Measurements from ENCODE around the gene EAF2. TPM values are rescaled to one million over a fixed set of nuclear protein-coding genes. Genes with fewer than 3 reads are reported as not detected.

The EAF2 gene
- total and polyA plus RNA-seq, 4 experiments from 2014 or later = 5.7 to 21.2 (median 8.8) TPM

DNA sequence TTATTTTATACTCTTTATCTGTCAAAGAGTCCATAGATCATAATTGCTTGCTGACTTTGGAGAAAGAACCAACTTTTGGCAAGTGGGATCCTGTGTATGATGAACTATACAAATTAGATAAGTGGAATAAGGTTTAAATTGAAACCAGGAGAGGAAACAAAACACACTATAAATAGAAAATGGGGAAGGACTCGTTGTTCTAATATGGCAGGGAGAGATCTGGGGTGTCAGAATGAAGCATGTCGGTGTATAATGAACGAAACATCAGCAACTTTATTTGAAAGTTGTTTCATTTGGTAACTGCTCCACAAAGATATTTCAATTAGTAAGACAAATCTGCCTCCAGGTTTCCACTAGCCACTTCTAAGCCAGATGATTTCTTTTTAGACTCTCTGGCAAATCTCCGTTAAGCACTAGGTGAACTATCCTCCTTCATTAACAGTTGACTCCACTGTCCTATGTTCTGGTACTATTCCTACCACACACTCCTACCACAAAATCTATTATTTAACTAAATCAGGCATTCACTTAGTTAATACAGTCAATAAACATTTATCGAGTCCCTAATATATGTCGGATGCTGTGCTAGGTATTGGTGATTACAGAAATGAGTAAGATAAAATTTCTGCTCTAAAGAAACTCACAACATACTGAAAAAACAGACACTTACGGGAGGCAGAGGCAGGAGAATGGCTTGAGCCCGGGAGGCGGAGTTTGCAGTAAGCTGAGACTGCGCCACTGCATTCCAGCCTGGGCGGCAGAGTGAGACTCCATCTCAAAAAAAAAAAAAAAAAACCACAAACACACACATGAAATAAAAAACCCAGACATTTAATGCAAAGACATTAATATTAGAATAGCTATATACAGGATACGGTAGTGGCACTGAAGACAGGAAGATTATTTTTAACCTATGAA is 79.3 kb downstream of the EAF2 start:
- no peaks in the 10 kb centered on the region for H3K27me3 Mint-ChIP-seq
- no peak overlapping the region for H3K4me3 Mint-ChIP-seq
- Histone ChIP-seq H3K27ac (ENCODE audit: low read depth, low read length) (no peak overlapping the region), H3K4me1 (ENCODE audit: insufficient read depth, low read length) (no peaks in the 10 kb centered on the region), H3K9me3 (ENCODE audit: control insufficient read depth in 1 of 2, low read length in 2 of 2) (no peaks in the 10 kb centered on the region), H3K27me3 (ENCODE audit: insufficient read depth, low read length) (no peaks in the 10 kb centered on the region), H3K4me3 (ENCODE audit: low read length in 2 of 2) (no peak overlapping the region), H3K36me3 (ENCODE audit: insufficient read depth, low read length) (no peaks in the 10 kb centered on the region)
- ChIA-PET POLR2A (ENCODE audit: partially characterized antibody) (no interaction called here), CTCF (ENCODE audit: partially characterized antibody) (no interaction called here)
- no peaks in the 10 kb centered on the region for H3K4me1 Mint-ChIP-seq
- peaks cover 7 to 50% of the 10 kb centered on the region in 2 donors for H3K36me3 Mint-ChIP-seq
- intact Hi-C loops (cut with micrococcal nuclease) = no loop called here
- no peak overlapping the region for H3K27ac Mint-ChIP-seq
- no peak for DNase-seq
- H3K9me3 Mint-ChIP-seq = peaks cover 0 to 2% (median 0%) of the 10 kb centered on the region in 8 donors

DNA sequence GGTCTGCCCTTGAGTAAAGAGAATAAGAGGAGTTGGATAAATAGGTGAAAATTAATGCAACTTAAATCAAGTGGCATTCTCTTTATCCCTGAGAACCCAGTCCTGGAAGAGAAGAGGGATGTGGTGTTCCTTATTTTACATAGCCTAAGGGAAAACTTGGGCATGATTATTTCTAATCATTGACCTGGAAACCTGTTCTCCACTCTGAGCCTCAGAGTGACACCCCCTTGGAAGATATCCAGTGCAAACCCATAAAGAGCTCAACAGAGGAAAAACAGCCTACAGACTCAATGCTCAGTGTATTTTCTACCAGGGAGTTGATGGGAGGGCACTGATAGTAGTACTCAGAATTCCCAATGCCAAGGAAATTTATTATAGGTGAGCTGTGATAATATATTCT is 81.2 kb downstream of the EAF2 start:
- Histone ChIP-seq H3K4me1 (ENCODE audit: insufficient read depth, low read length) (no peaks in the 10 kb centered on the region), H3K27ac (ENCODE audit: low read depth, low read length) (no peak overlapping the region), H3K9me3 (ENCODE audit: control insufficient read depth in 1 of 2, low read length in 2 of 2) (no peaks in the 10 kb centered on the region), H3K36me3 (ENCODE audit: insufficient read depth, low read length) (no peaks in the 10 kb centered on the region), H3K4me3 (ENCODE audit: low read length in 2 of 2) (no peak overlapping the region), H3K27me3 (ENCODE audit: insufficient read depth, low read length) (no peaks in the 10 kb centered on the region)
- DNase-seq = no peak
- POLR2A ChIA-PET (ENCODE audit: partially characterized antibody) = no interaction called here
- intact Hi-C loops (cut with micrococcal nuclease) = no loop called here
- no peaks in the 10 kb centered on the region for H3K4me1 Mint-ChIP-seq
- no peaks in the 10 kb centered on the region for H3K27me3 Mint-ChIP-seq
- H3K27ac Mint-ChIP-seq = no peak overlapping the region
- peaks cover 0 to 2% (median 0%) of the 10 kb centered on the region in 8 donors for H3K9me3 Mint-ChIP-seq
- H3K36me3 Mint-ChIP-seq = peaks cover 0 to 38% of the 10 kb centered on the region in 2 donors
- H3K4me3 Mint-ChIP-seq = no peak overlapping the region
- CTCF ChIA-PET (ENCODE audit: partially characterized antibody) = no interaction called here

DNA sequence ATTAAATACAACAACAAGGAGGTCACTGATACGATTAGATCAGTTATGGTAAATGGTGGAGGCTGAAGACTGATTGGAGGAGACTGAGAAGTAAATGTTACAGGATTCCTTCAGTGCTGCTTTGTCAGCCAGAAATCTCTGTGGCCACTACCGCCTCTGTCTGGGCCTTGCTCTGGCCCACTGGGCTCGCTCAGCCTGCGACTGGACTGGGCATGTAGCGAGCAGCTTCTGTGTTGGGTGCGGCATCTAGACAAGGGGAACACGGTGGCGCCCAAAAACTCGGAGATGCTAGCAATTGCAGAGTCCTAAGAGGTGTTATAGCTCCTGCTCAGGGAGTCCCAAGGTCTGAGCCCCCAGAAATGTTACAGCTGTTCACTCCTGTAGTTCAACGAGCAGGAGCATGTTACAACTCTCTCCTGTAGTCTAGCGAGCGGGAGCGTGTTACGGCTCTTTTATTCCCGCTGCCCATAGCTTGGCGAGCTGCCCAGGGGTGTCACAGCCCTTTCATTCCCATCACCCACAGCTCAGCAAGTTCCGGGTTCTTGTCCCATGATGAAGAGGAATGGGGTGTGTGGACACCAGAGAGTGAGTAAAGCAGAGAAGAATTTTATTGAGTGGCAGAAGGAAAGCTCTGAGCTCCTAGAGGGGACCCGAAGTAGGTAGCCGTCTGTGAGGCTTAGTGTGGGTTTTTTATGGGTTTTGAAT is 83.9 kb downstream of the EAF2 start:
- ChIA-PET POLR2A (ENCODE audit: partially characterized antibody) (no interaction called here), CTCF (ENCODE audit: partially characterized antibody) (no interaction called here)
- Mint-ChIP-seq H3K27ac (no peak overlapping the region), H3K36me3 (peaks cover 1 to 32% of the 10 kb centered on the region in 2 donors), H3K9me3 (peaks cover 0 to 2% (median 0%) of the 10 kb centered on the region in 8 donors), H3K4me3 (no peak overlapping the region), H3K27me3 (no peaks in the 10 kb centered on the region), H3K4me1 (no peaks in the 10 kb centered on the region)
- DNase-seq = peak in 1 of 5 donors; percentile 5
- no peaks in the 10 kb centered on the region for H3K9me3 ChIP-seq (ENCODE audit: control insufficient read depth in 1 of 2, low read length in 2 of 2)
- no peak overlapping the region for H3K4me3 ChIP-seq (ENCODE audit: low read length in 2 of 2)
- H3K36me3 ChIP-seq (ENCODE audit: insufficient read depth, low read length) = no peaks in the 10 kb centered on the region
- H3K4me1 ChIP-seq (ENCODE audit: insufficient read depth, low read length) = no peaks in the 10 kb centered on the region
- no peaks in the 10 kb centered on the region for H3K27me3 ChIP-seq (ENCODE audit: insufficient read depth, low read length)
- intact Hi-C loops (cut with micrococcal nuclease) = no loop called here
- H3K27ac ChIP-seq (ENCODE audit: low read depth, low read length) = no peak overlapping the region

DNA sequence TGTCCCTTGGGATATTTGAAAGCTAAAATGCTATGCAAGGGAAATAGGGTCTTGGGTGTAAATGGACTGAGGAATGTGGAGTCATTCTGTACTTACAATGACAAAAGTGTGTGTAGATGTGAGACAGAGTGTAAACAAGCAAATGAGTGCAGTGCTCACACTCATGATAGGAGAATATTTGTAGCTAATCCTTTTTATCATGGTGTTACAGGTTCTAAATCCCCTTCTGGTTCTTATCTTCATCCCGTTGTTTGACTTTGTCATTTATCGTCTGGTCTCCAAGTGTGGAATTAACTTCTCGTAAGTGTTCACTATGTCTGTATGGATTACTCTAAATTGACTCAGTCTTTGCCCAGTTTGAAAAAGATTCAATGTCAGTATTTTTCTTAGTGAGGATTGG is 89.7 kb downstream of the EAF2 start:
- H3K27ac Mint-ChIP-seq = no peak overlapping the region
- POLR2A ChIA-PET (ENCODE audit: partially characterized antibody) = no interaction called here
- Histone ChIP-seq H3K9me3 (ENCODE audit: control insufficient read depth in 1 of 2, low read length in 2 of 2) (no peaks in the 10 kb centered on the region), H3K36me3 (ENCODE audit: insufficient read depth, low read length) (no peaks in the 10 kb centered on the region), H3K27me3 (ENCODE audit: insufficient read depth, low read length) (no peaks in the 10 kb centered on the region), H3K27ac (ENCODE audit: low read depth, low read length) (no peak overlapping the region), H3K4me1 (ENCODE audit: insufficient read depth, low read length) (no peaks in the 10 kb centered on the region), H3K4me3 (ENCODE audit: low read length in 2 of 2) (no peak overlapping the region)
- intact Hi-C loops (cut with micrococcal nuclease) = no loop called here
- DNase-seq = no peak
- CTCF ChIA-PET (ENCODE audit: partially characterized antibody) = no interaction called here
- H3K4me1 Mint-ChIP-seq = no peaks in the 10 kb centered on the region
- no peaks in the 10 kb centered on the region for H3K27me3 Mint-ChIP-seq
- peaks cover 0 to 2% (median 0%) of the 10 kb centered on the region in 8 donors for H3K9me3 Mint-ChIP-seq
- no peak overlapping the region for H3K4me3 Mint-ChIP-seq
- peaks cover 6 to 32% of the 10 kb centered on the region in 2 donors for H3K36me3 Mint-ChIP-seq

DNA sequence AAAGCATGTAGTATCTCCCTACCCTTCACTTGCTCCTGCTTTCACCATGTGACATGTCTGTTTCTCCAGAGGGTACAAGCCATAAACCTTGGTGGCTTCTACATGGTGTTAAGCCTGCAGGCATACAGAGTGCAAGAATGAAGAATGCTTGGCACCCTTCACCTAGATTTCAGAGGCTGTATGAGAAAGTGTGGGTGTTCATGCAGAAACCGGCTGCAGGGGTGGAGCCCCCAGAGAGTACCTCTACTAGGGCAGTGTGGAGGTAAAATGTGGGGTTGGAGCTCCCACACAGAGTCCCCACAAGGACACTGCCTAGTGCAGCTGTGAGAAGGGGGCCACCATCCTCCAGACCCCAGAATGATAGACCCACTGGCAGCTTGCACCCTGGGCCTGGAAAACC is 91.4 kb downstream of the EAF2 start:
- no peaks in the 10 kb centered on the region for H3K36me3 ChIP-seq (ENCODE audit: insufficient read depth, low read length)
- POLR2A ChIA-PET (ENCODE audit: partially characterized antibody) = no interaction called here
- H3K4me1 ChIP-seq (ENCODE audit: insufficient read depth, low read length) = no peaks in the 10 kb centered on the region
- no peaks in the 10 kb centered on the region for H3K27me3 Mint-ChIP-seq
- no peak overlapping the region for H3K4me3 Mint-ChIP-seq
- no peaks in the 10 kb centered on the region for H3K27me3 ChIP-seq (ENCODE audit: insufficient read depth, low read length)
- H3K27ac Mint-ChIP-seq = no peak overlapping the region
- H3K4me3 ChIP-seq (ENCODE audit: low read length in 2 of 2) = no peak overlapping the region
- H3K9me3 ChIP-seq (ENCODE audit: control insufficient read depth in 1 of 2, low read length in 2 of 2) = no peaks in the 10 kb centered on the region
- peaks cover 8 to 32% of the 10 kb centered on the region in 2 donors for H3K36me3 Mint-ChIP-seq
- no peak overlapping the region for H3K27ac ChIP-seq (ENCODE audit: low read depth, low read length)
- CTCF ChIA-PET (ENCODE audit: partially characterized antibody) = no interaction called here
- no peaks in the 10 kb centered on the region for H3K4me1 Mint-ChIP-seq
- intact Hi-C loops (cut with micrococcal nuclease) = no loop called here
- H3K9me3 Mint-ChIP-seq = peaks cover 0 to 2% (median 0%) of the 10 kb centered on the region in 8 donors
- no peak for DNase-seq

Other genes with a start within 250 kb of the EAF2 start
- gene FBXO40, start 241.8 kb upstream of the EAF2 start, total RNA-seq = not detected
- under 1 TPM in 1 of 2 donors, not detected in 1; 0.08 TPM for gene FBXO40, start 241.8 kb upstream of the EAF2 start, polyA plus RNA-seq
- 100 to 1,000 TPM; 336 TPM for gene HCLS1, start 174.3 kb upstream of the EAF2 start, total RNA-seq
- 100 to 1,000 TPM; 441 to 503 TPM for gene HCLS1, start 174.3 kb upstream of the EAF2 start, polyA plus RNA-seq
- gene GOLGB1, start 85.5 kb upstream of the EAF2 start, total RNA-seq = 10 to 100 TPM; 45.7 to 49.3 TPM
- gene GOLGB1, start 85.5 kb upstream of the EAF2 start, polyA plus RNA-seq = 10 to 100 TPM in 1 of 2 donors, 1 to 10 TPM in 1; 1.3 to 19.0 TPM
- 10 to 100 TPM; 37.9 to 38.2 TPM for gene IQCB1, start 149 bp upstream of the EAF2 start, total RNA-seq
- gene IQCB1, start 149 bp upstream of the EAF2 start, polyA plus RNA-seq = 10 to 100 TPM; 18.7 to 22.3 TPM
- gene SLC15A2, start 59.2 kb downstream of the EAF2 start, total RNA-seq = 1 to 10 TPM; 2.0 to 4.3 TPM
- gene SLC15A2, start 59.2 kb downstream of the EAF2 start, polyA plus RNA-seq = under 1 TPM; 0.15 to 0.59 TPM
- gene ILDR1, start 187.0 kb downstream of the EAF2 start, total RNA-seq = not detected
- gene ILDR1, start 187.0 kb downstream of the EAF2 start, polyA plus RNA-seq = not detected
- 1 to 10 TPM in 1 of 2 experiments, under 1 TPM in 1; 0.58 to 1.2 TPM for gene CD86, start 220.2 kb downstream of the EAF2 start, total RNA-seq
- 1 to 10 TPM in 1 of 2 donors, under 1 TPM in 1; 0.31 to 1.8 TPM for gene CD86, start 220.2 kb downstream of the EAF2 start, polyA plus RNA-seq

All from CD4-positive, alpha-beta memory T cell (primary cell).